Thyroid gland (tissue), 4 donors: ENCODE data around the gene CBFA2T3.

Experiments
- POLR2A ChIP-seq, 2 donors: fragments of 450-650 bp; IDR thresholded peaks; one replicate each; pipeline ENCODE4 v1.6.1; 2017; ENCODE audit warnings: antibody characterized with exemption in 2 of 2, mild to moderate bottlenecking in 2 of 2, moderate library complexity in 1 of 2
- TF ChIP-seq, protein P1 (sequence below), 6 experiments: fragments of 200-600 bp in 3 of 6; fragments of 450-650 bp in 3 of 6; sonication (generic) in 3 of 6; IDR thresholded peaks; one replicate each; pipeline ENCODE4 v1.5.1; 2016 to 2019; ENCODE audit warnings: antibody characterized with exemption in 6 of 6, mild to moderate bottlenecking in 2 of 6, inconsistent platforms in 1 of 6, moderate library complexity in 1 of 6

GRCh38 chr16:88940862-88941817 lies 35.9 kb downstream of the CBFA2T3 start:
- TF ChIP-seq, protein P1, sequence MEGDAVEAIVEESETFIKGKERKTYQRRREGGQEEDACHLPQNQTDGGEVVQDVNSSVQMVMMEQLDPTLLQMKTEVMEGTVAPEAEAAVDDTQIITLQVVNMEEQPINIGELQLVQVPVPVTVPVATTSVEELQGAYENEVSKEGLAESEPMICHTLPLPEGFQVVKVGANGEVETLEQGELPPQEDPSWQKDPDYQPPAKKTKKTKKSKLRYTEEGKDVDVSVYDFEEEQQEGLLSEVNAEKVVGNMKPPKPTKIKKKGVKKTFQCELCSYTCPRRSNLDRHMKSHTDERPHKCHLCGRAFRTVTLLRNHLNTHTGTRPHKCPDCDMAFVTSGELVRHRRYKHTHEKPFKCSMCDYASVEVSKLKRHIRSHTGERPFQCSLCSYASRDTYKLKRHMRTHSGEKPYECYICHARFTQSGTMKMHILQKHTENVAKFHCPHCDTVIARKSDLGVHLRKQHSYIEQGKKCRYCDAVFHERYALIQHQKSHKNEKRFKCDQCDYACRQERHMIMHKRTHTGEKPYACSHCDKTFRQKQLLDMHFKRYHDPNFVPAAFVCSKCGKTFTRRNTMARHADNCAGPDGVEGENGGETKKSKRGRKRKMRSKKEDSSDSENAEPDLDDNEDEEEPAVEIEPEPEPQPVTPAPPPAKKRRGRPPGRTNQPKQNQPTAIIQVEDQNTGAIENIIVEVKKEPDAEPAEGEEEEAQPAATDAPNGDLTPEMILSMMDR (IDR thresholded peaks at IDR 0.05), result no peak
- TF ChIP-seq POLR2A (IDR thresholded peaks at IDR 0.05), result no peak
